Gastroesophageal sphincter (tissue), 3 donors: ENCODE results near the gene CAMTA2.

Experiments used
- CTCF ChIP-seq, 4 experiments: fragments of 200-600 bp in 2 of 4; fragments of 450-650 bp in 2 of 4; sonication (generic) in 1 of 4; IDR thresholded peaks; one replicate each; pipeline ENCODE4 v1.5.1; 2017 to 2019; ENCODE audit warnings: antibody characterized with exemption in 4 of 4, mild to moderate bottlenecking in 2 of 4, moderate library complexity in 2 of 4
- POLR2A ChIP-seq, 2 donors: fragments of 450-650 bp; IDR thresholded peaks; one replicate each; pipeline ENCODE4 v1.6.1; 2017; ENCODE audit warnings: antibody characterized with exemption in 2 of 2, mild to moderate bottlenecking in 2 of 2, moderate library complexity in 1 of 2
- POLR2AphosphoS5 ChIP-seq: sonication (generic); formaldehyde crosslinking; IDR thresholded peaks from one replicate; pipeline ENCODE4 v1.6.1; 2017; ENCODE audit warnings: antibody characterized with exemption

GRCh38 chr17:4939796-4940554, 47.5 kb downstream of the CAMTA2 start, which contains the start of the genes RNF167 and SLC25A11:
- TF ChIP-seq POLR2A (IDR thresholded peaks at IDR 0.05) (peak; percentile 62 to 79), CTCF (IDR thresholded peaks at IDR 0.05) (peak in 2 of 4 experiments; percentile 14 to 42), POLR2AphosphoS5 (peak; percentile 24)
